ENCODE results near the gene SMARCE1.

Gene SMARCE1

GRCh38 chr17:40647624-40648383 lies at the start of gene SMARCE1:
Gene SMARCE1, minus strand, starts transcription at chr17:40647818. Its CDS starts 2,016 bp downstream, at chr17:40645802.
- peak; percentile 33 for DNase-seq

- DNase-seq, result no peak
These were observed 49.7 kb upstream of the SMARCE1 start for GRCh38 chr17:40697297-40697696.

DNA sequence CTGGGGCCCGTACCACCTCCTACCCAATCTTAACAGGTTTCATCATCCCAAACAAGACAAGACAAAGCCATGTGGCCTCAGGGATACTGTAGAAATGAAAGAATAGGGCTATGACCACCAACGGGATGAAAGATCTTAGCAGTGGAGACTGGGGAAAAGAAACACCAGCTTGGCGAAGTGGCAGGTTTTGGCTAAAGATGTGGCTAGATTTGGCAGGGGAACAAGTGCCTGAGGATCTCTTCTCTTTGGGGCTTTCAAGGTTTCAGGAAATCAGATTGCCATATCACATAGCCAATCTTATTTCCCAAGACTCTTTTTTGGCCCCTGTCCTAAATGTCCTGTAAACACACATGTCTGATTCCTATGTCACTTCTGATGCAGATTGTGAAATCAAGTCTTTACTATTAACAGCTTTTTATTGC lies 49.0 kb upstream of the SMARCE1 start:
- DNase-seq, result no peak

GRCh38 chr17:40695874-40696472 lies 48.4 kb upstream of the SMARCE1 start:
- DNase-seq, result no peak

- no peak for DNase-seq
These were observed 47.0 kb upstream of the SMARCE1 start for GRCh38 chr17:40694584-40694983.

- DNase-seq, result no peak
These were observed 39.5 kb upstream of the SMARCE1 start for GRCh38 chr17:40687106-40687505.

- peak; percentile 3 for DNase-seq
These were observed 38.6 kb upstream of the SMARCE1 start for GRCh38 chr17:40686192-40686591.

DNA sequence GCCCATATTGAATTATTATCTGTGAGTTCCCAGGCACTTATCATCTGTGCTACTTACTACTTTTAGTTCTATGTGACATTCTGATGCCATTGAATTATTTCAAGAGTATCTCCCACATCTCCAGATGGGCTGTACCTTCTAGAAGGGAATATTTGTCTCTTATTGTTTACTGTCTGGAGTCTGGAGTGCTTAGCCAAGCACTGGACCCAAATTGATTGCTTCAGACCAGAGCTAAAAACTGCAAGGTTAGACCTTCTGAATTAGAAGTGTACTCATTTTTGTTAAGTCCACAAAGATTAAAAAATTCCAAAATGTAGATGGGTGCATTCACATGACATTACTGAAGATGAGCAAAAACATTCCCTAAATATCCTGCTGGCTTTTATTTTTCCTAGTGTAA lies 33.4 kb upstream of the SMARCE1 start:
- DNase-seq, result no peak

DNA sequence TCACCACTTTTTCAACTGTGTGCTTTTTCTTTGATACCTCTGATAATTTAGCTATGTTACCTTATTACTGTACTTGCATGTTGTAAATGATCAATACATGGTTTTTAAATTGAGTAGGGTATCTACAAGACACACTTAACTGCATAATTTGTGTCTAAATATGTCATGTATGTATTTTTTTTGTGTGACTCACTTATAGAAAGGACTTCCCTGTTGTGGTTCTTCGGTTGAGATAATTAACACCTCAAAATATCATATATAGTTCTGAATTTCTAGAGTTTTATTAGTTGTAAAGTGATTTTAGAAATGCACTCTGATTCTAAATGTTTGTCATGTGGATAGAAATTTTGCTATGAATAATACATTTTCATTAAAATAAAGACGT lies 31.9 kb upstream of the SMARCE1 start:
- DNase-seq, result no peak

GRCh38 chr17:40678902-40679522 lies 31.4 kb upstream of the SMARCE1 start:
- DNase-seq, result no peak

DNA sequence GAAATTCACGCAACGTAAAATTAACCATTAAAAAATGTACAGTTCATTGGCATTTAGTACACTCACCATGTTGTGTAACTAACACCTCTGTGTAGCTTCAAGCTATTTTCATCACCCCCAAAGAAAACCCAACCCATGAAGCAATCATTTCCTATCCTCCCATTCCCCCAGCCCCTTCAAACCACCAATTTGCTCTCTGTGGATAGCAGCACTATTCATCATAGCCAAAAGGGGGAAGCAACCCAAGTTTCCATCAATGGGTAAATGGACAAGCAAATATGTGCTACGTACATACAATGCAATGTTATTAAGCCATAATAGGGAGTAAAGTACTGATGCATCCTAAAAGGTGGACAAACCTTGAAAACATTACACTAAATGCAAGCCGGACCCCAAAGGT lies 28.3 kb upstream of the SMARCE1 start:
- no peak for DNase-seq

- DNase-seq, result no peak
These were observed 25.0 kb upstream of the SMARCE1 start for GRCh38 chr17:40672654-40673053.

DNA sequence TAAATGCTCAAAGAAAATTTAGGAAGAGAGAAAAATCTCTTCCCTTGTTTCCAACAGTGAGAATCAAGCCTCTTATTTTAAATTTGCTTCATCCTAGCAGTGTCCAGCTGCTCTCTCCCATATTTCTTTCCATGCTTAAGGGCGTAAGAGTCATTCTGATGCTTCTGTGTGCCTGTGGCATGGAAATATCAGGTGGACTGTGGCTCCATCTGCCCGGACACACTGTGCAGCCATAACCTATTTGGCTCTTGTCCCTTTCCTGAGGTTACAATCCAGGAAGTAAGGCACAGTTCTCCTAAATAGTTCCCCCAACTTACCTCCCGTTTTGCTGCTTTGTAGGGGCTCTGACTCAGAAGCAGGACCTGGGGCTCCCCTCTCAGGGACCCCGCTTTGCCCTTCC lies 23.7 kb upstream of the SMARCE1 start:
- no peak for DNase-seq

DNA sequence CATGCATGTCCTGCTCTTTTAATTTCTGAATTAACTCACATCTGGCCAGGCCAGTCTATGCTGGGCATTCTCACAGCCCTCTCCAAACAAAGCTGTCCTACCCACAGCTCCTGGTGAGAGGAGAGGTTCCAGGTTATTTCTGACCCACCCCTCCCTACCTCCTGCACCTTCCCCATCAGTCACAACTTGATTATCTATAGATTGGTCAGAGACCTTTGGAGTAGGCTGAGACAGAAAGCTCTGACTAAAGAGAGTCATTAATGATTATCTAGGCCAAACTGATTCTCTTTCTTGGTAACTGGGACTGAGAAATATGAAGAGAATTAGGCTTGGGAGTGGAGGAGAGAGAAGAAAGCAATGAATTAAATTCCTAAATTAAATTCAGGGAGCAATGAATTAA lies 18.7 kb upstream of the SMARCE1 start:
- DNase-seq, result no peak

GRCh38 chr17:40664582-40665333 lies 17.1 kb upstream of the SMARCE1 start, which contains the start of gene KRT222:
Gene KRT222, minus strand, starts transcription at chr17:40665177. Its CDS starts 78 bp downstream, at chr17:40665099.
- no peak for DNase-seq

DNA sequence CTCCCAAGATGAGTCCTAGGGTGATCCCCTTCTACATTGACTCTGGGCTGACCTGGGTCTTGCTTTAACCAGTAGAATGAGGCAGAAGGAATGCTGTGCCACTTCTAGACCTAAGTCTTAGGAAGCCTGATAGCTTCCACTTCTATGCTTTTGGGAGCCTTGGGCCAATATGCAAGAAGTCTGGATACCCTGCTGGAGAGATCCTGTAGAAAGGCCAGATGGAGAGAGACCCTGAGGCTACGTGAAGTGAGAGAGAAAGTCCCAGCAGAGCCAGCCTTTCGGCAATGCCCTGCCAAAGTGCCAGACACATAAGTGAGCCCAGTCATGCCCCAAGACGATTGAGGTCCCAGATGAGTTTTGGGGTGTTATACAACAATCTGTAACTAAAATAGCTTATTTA lies 15.6 kb upstream of the SMARCE1 start:
- no peak for DNase-seq

DNA sequence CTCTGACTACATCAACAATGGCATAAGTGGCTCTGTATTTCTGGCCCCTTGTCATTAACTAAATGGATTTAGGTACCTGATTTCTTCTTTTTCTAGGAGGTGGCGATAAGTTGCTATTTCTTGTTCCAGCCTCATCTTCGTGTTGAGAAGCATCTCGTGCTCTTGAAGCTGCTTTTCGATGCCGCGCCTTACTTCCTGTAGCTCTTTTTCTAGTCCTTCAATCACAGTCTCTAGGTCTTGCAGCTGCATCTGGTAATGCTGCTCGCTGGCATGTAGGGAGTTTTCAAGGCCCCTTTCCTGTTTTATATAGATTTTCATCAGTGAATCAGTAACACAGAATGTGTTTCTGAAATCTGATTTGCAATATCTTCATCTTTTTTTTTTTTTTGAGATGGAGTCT lies 12.3 kb upstream of the SMARCE1 start:
- DNase-seq, result no peak

DNA sequence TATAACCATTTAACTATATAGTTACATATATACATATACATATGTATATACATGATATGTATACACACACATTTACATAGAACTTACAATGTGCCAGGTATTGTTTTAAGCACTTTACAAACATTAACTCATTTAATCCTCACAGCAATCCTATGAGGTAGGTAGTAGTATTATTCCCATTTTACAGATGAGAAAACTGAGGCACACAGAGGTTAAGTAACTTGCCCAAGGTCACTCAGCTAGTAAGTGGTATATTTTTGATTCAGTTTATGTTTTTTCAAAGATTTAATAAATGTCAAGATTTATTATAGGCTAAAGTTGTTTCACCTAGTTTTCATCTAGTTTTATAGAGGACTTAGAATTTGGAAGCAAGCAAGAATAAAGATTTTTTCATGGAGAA lies 10.8 kb upstream of the SMARCE1 start:
- DNase-seq, result no peak

DNA sequence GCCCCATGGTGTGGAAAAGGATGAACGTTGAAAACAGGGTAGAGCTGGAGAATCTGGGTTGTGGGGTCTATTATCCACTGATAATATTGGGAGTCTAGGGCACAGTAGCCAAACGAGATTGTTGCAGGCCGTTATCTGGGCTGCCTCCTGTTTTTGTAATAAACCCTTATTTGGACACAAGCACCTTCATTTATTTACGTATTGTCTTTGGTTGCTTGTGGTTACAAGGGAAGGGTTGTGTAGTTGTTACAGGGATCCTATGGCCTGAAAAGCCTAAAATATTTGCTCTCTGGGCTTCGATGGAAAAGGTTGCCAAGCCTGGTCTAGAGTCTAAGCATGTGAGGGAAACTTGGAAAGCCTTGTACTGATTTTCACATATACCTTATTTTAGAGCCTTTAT lies 4.3 kb upstream of the SMARCE1 start:
- no peak for DNase-seq

- DNase-seq, result no peak
These were observed 858 bp upstream of the SMARCE1 start for GRCh38 chr17:40648384-40648968.

GRCh38 chr17:40646791-40647623 lies 611 bp downstream of the SMARCE1 start:
- peak; percentile 29 for DNase-seq

- DNase-seq, result no peak
These were observed 1.7 kb downstream of the SMARCE1 start for GRCh38 chr17:40645943-40646342.

Measured in NCI-H2029 treated with DMSO at 0.1 percent for 48 hours (cell line).